Neural crest cell (in vitro differentiated cells): Measurements from ENCODE around the gene KCNJ4. TPM values are rescaled to one million over a fixed set of nuclear protein-coding genes. Genes with fewer than 3 reads are reported as not detected.
"Not testable (repeated sequence)": the region's sequence is repeated elsewhere in the genome, so short reads cannot be mapped to it uniquely, and the experiment has no call there.

Source experiments
- DNase-seq: peaks from one replicate; pipeline ENCODE4 v3.0.0; 2021; ENCODE audit warnings: low read depth, mixed read lengths, low spot score
- H3K27ac Mint-ChIP-seq: one replicate; pipeline ENCODE4 v1.8.0; 2021; ENCODE audit warnings: mild to moderate bottlenecking, mixed read lengths; ENCODE audit not compliant: unreplicated experiment
- H3K27me3 Mint-ChIP-seq: 2 replicates; pipeline ENCODE4 v1.8.0; 2021; ENCODE audit warnings: low read depth, mild to moderate bottlenecking, mixed read lengths
- H3K36me3 Mint-ChIP-seq: 2 replicates; pipeline ENCODE4 v1.8.0; 2021; ENCODE audit warnings: low read depth, mild to moderate bottlenecking, mixed read lengths
- H3K4me1 Mint-ChIP-seq: 2 replicates; pipeline ENCODE4 v1.8.0; 2021; ENCODE audit warnings: mixed read lengths
- H3K4me3 Mint-ChIP-seq: one replicate; pipeline ENCODE4 v1.8.0; 2021; ENCODE audit warnings: mild to moderate bottlenecking, mixed read lengths
- H3K9me3 Mint-ChIP-seq: 2 replicates; pipeline ENCODE4 v1.8.0; 2021; ENCODE audit warnings: mixed read lengths
- CTCF ChIP-seq: fragments of 200-600 bp; sonication (generic); conservative IDR thresholded peaks from 2 replicates; pipeline ENCODE4 v1.5.0; 2021; ENCODE audit warnings: antibody characterized with exemption, mild to moderate bottlenecking
- total RNA-seq: library from RNA; stranded (reverse); gene quantifications from 2 replicates; pipeline ENCODE4 v1.2.1, GENCODE V29; 2021

Gene KCNJ4
- total RNA-seq, 1 donor from 2014 or later: 4.4 TPM

- Mint-ChIP-seq H3K36me3 (no peaks in the 10 kb centered on the region), H3K9me3 (no peaks in the 10 kb centered on the region), H3K4me3 (no peak overlapping the region), H3K4me1 (peaks cover 26% of the 10 kb centered on the region), H3K27me3 (no peaks in the 10 kb centered on the region), H3K27ac (no peak overlapping the region)
- no peak for TF ChIP-seq CTCF
- no peak for DNase-seq
These were observed 52.8 kb downstream of the KCNJ4 start for GRCh38 chr22:38402204-38402603.

- Mint-ChIP-seq H3K4me3 (peak overlapping the region; percentile 79), H3K9me3 (no peaks in the 10 kb centered on the region), H3K36me3 (no peaks in the 10 kb centered on the region), H3K27ac (peak overlapping the region; percentile 87), H3K4me1 (peaks cover 33% of the 10 kb centered on the region), H3K27me3 (peaks cover 3% of the 10 kb centered on the region)
- TF ChIP-seq CTCF: no peak
- no peak for DNase-seq
These were observed 53.5 kb downstream of the KCNJ4 start for GRCh38 chr22:38401336-38402084.

GRCh38 chr22:38400256-38400655, 54.7 kb downstream of the KCNJ4 start:
- H3K27ac Mint-ChIP-seq, H3K9me3 Mint-ChIP-seq, H3K4me3 Mint-ChIP-seq, DNase-seq, H3K36me3 Mint-ChIP-seq: not testable (repeated sequence)
- H3K27me3 Mint-ChIP-seq: peaks cover 11% of the 10 kb centered on the region
- H3K4me1 Mint-ChIP-seq: peaks cover 46% of the 10 kb centered on the region

- H3K36me3 Mint-ChIP-seq: no peaks in the 10 kb centered on the region
- H3K4me1 Mint-ChIP-seq: peaks cover 58% of the 10 kb centered on the region
- H3K27me3 Mint-ChIP-seq: peaks cover 11% of the 10 kb centered on the region
- DNase-seq: peak; percentile 84
- no peak for TF ChIP-seq CTCF
- H3K27ac Mint-ChIP-seq: peak overlapping the region; percentile 57
- H3K4me3 Mint-ChIP-seq: peak overlapping the region; percentile 88
- no peaks in the 10 kb centered on the region for H3K9me3 Mint-ChIP-seq
These were observed 56.2 kb downstream of the KCNJ4 start for GRCh38 chr22:38398609-38399461.

- not testable (repeated sequence) for H3K9me3 Mint-ChIP-seq, H3K36me3 Mint-ChIP-seq
- H3K4me3 Mint-ChIP-seq: peak overlapping the region; percentile 83
- H3K4me1 Mint-ChIP-seq: peaks cover 61% of the 10 kb centered on the region
- peak; percentile 57 for DNase-seq
- H3K27ac Mint-ChIP-seq: peak overlapping the region; percentile 57
- peaks cover 11% of the 10 kb centered on the region for H3K27me3 Mint-ChIP-seq
These were observed 56.8 kb downstream of the KCNJ4 start for GRCh38 chr22:38398181-38398608.

GRCh38 chr22:38397189-38398085, 57.6 kb downstream of the KCNJ4 start:
- peak overlapping the region; percentile 96 for H3K4me3 Mint-ChIP-seq
- H3K9me3 Mint-ChIP-seq: no peaks in the 10 kb centered on the region
- no peak for DNase-seq
- no peaks in the 10 kb centered on the region for H3K36me3 Mint-ChIP-seq
- peaks cover 11% of the 10 kb centered on the region for H3K27me3 Mint-ChIP-seq
- TF ChIP-seq CTCF: no peak
- H3K4me1 Mint-ChIP-seq: peaks cover 65% of the 10 kb centered on the region
- H3K27ac Mint-ChIP-seq: no peak overlapping the region

- H3K9me3 Mint-ChIP-seq, H3K36me3 Mint-ChIP-seq, H3K27ac Mint-ChIP-seq, DNase-seq: not testable (repeated sequence)
- Mint-ChIP-seq H3K4me1 (peaks cover 64% of the 10 kb centered on the region), H3K4me3 (peak overlapping the region; percentile 96), H3K27me3 (peaks cover 11% of the 10 kb centered on the region)
These were observed 58.4 kb downstream of the KCNJ4 start for GRCh38 chr22:38396440-38397069.

- H3K9me3 Mint-ChIP-seq, DNase-seq, H3K27ac Mint-ChIP-seq, H3K36me3 Mint-ChIP-seq: not testable (repeated sequence)
- Mint-ChIP-seq H3K27me3 (peaks cover 11% of the 10 kb centered on the region), H3K4me1 (peaks cover 59% of the 10 kb centered on the region), H3K4me3 (peak overlapping the region; percentile 96)
These were observed 59.1 kb downstream of the KCNJ4 start for GRCh38 chr22:38395944-38396343.
